Stimulated activated CD8-positive, alpha-beta memory T cell treated with anti-CD3 and anti-CD28 coated beads, Interleukin-12 subunit alpha, Interleukin-12 subunit beta, amount 100 ng/mL, for 24 hours (primary cell): Measurements from ENCODE around the gene CASR.

ENCODE experiments used
- DNase-seq: peaks from one replicate; pipeline ENCODE4 v3.0.0-alpha.2; 2020; ENCODE audit errors: extremely low read depth

The CASR gene

GRCh38 chr3:122305818-122306621 is 122.6 kb downstream of the CASR start:
- no peak for DNase-seq

GRCh38 chr3:122306622-122306953 is 123.1 kb downstream of the CASR start:
- no peak for DNase-seq

GRCh38 chr3:122307094-122307687 is 123.7 kb downstream of the CASR start:
- DNase-seq: no peak

GRCh38 chr3:122307976-122308375 is 124.5 kb downstream of the CASR start:
- DNase-seq: no peak

- DNase-seq: no peak
Observed at GRCh38 chr3:122310361-122310760, 126.9 kb downstream of the CASR start.

- DNase-seq: no peak
Observed at GRCh38 chr3:122312826-122313225, 129.4 kb downstream of the CASR start.

GRCh38 chr3:122313281-122313680 is 129.8 kb downstream of the CASR start:
- DNase-seq: no peak

GRCh38 chr3:122314228-122314876 is 130.9 kb downstream of the CASR start:
- DNase-seq: no peak

- no peak for DNase-seq
Observed at GRCh38 chr3:122315619-122316018, 132.2 kb downstream of the CASR start.

GRCh38 chr3:122316368-122316767 is 132.9 kb downstream of the CASR start:
- DNase-seq: no peak

GRCh38 chr3:122318620-122319019 is 135.2 kb downstream of the CASR start:
- no peak for DNase-seq

GRCh38 chr3:122322095-122323075 is 138.9 kb downstream of the CASR start:
- no peak for DNase-seq

- no peak for DNase-seq
Observed at GRCh38 chr3:122324871-122325323, 141.4 kb downstream of the CASR start, which contains the start of gene CSTA. TSS of gene CSTA (plus strand) at chr3:122325248. CDS start at chr3:122325293, 45 bp downstream.

- DNase-seq: no peak
Observed at GRCh38 chr3:122325769-122326168, 142.3 kb downstream of the CASR start.

GRCh38 chr3:122331886-122332285 is 148.4 kb downstream of the CASR start:
- no peak for DNase-seq

- no peak for DNase-seq
Observed at GRCh38 chr3:122332551-122332950, 149.1 kb downstream of the CASR start.
